GM13976 (cell line): ENCODE data around the gene ATG5.
A peak's percentile ranks its signal among the peaks of the same experiment; 100 is the strongest.

Experiments used
- DNase-seq: peaks from one replicate; pipeline ENCODE4 v3.0.0; 2012; ENCODE audit warnings: low spot score
- CTCF ChIP-seq: IDR thresholded peaks from 2 replicates; pipeline ENCODE4 v1.5.1; 2012; ENCODE audit warnings: borderline replicate concordance, mild to moderate bottlenecking; ENCODE audit not compliant: insufficient read depth; ENCODE audit errors: extremely low read depth, missing control alignments, control extremely low read depth
- in situ Hi-C: fragments of 300-500 bp; cut with MboI; formaldehyde crosslinking; loops from one replicate; pipeline ENCODE4 v1.12.0; 2022; ENCODE audit warnings: low sequenced_read_pairs, mixed read lengths, inconsistent platforms; ENCODE audit not compliant: unreplicated experiment

The ATG5 gene

GRCh38 chr6:106334646-106335448 lies 9.3 kb upstream of the ATG5 start:
- DNase-seq = peak; percentile 58
- in situ Hi-C loops = loop anchor here (10.0 to 25.0 kb wide), 2 partner anchors 240 to 652 kb away; no protein-coding TSS in a partner anchor
- peak; percentile 66 for TF ChIP-seq CTCF

DNA sequence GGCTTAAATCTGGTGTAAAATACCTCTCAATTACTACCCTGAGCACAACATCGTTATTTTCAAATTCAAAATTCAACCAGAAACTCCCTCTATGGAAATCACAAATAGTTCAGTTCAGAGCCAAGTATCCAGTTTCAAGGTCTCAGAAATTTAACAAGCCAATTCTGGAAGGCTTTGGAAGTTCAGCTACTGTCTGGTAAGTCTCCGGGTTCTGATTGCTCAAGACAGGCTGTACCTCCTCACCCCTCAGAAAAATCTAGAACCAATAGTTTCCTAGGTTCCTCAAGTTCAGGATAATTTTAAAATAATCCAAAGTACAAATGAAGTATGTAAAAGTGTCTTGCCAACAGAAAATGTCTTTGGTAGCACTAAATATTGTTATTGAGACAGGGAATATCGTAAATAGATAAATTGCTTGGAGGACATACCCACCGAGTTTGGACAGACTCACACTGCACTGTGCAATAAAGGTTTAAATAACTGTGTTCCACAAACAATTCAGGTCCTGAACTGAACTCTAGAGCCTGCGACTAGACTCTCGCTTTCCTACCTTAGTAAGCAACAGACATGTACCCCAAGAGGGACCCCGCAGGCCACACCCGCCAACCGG lies 729 bp downstream of the ATG5 start:
- TF ChIP-seq CTCF = no peak
- in situ Hi-C loops = loop anchor here (25.0 kb wide), 1 partner anchor 662 kb away; no protein-coding TSS in a partner anchor
- no peak for DNase-seq

GRCh38 chr6:106321940-106322339 lies 3.6 kb downstream of the ATG5 start:
- TF ChIP-seq CTCF = no peak
- in situ Hi-C loops = no loop called here
- no peak for DNase-seq

DNA sequence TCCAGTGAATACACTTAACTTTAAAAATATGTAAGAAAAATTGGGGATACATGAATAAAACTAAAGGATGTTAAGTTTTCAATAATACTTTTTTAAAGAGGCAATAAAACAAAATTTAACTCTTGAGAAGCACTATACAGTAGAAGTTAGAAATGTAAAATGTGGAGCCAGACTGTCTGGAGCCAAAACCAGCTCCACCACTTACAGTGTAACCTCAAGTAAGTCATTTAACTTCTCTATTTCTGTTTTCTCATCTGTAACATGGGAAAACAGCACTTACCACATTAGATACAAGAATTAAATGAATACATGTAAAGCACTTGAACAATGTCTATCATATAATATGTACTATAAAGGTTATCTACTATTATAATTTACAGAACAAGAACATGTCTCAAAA lies 6.7 kb downstream of the ATG5 start:
- DNase-seq = no peak
- in situ Hi-C loops = no loop called here
- no peak for TF ChIP-seq CTCF

DNA sequence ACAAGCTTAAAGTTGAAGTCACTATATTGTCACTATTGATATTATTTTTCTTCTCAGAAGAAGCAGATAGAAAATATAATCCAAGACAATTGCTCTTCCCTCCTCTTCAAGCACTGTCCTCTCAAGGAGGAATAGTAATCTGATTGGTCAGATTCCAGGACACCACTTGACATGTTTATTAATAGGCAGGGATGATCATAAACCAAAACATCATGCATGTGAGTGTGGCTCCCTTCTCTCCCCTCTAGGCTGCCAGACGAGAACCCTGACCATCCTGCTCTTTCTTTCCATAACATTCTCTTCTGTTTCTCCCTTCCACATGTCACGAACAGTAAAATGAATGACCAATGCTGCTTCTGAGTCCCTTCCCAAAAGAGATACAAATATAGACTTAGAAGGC lies 7.5 kb downstream of the ATG5 start:
- in situ Hi-C loops = no loop called here

GRCh38 chr6:106316375-106316766 lies 9.2 kb downstream of the ATG5 start:
- in situ Hi-C loops = no loop called here
- no peak for DNase-seq
- TF ChIP-seq CTCF = no peak

More for the DNA sequence above, 7.5 kb downstream of the ATG5 start:
- DNase-seq = no peak
- no peak for TF ChIP-seq CTCF
